PFSK-1 (cell line): ENCODE measurements around the gene GMIP.

ENCODE experiments used
- FOXP2 ChIP-seq: optimal IDR thresholded peaks from 2 replicates; pipeline ENCODE3; 2011; ENCODE audit warnings: borderline replicate concordance, control low read depth, inconsistent platforms; ENCODE audit not compliant: insufficient read depth; ENCODE audit errors: extremely low read length, extremely low read depth
- POLR2AphosphoS5 ChIP-seq: IDR thresholded peaks from 2 replicates; pipeline ENCODE4 v1.6.1; 2012; ENCODE audit warnings: low read depth, mild to moderate bottlenecking, control low read depth, low read length, moderate library complexity
- REST ChIP-seq, 2 experiments: IDR thresholded peaks; 2 replicates each; pipeline versions ENCODE4 v1.6.1 to v1.8.0; 2011 to 2012; ENCODE audit warnings: low read depth in 2 of 2, low read length in 2 of 2, control low read depth in 1 of 2, inconsistent platforms in 1 of 2, mild to moderate bottlenecking in 1 of 2, moderate library complexity in 1 of 2; ENCODE audit not compliant: insufficient read depth in 1 of 2
- SIN3A ChIP-seq: IDR thresholded peaks from 2 replicates; pipeline ENCODE4 v1.6.1; 2012; ENCODE audit warnings: mild to moderate bottlenecking, low read length, moderate library complexity, borderline replicate concordance; ENCODE audit not compliant: insufficient read depth
- TAF1 ChIP-seq: IDR thresholded peaks from 2 replicates; pipeline ENCODE4 v1.6.1; 2012; ENCODE audit warnings: low read length, control low read depth, borderline replicate concordance; ENCODE audit not compliant: insufficient read depth

GMIP gene

GRCh38 chr19:19624032-19624570 lies 19.4 kb downstream of the GMIP start:
- no peak for TF ChIP-seq SIN3A
- TF ChIP-seq POLR2AphosphoS5, result no peak
- no peak for TF ChIP-seq REST (IDR thresholded peaks at IDR 0.05; ENCODE audit: insufficient read depth in 1 of 2, low read depth in 2 of 2, low read length in 2 of 2)
- TF ChIP-seq TAF1, result no peak
- TF ChIP-seq FOXP2, result no peak

GRCh38 chr19:19623383-19623782 lies 20.1 kb downstream of the GMIP start:
- no peak for TF ChIP-seq FOXP2
- TF ChIP-seq REST (IDR thresholded peaks at IDR 0.05; ENCODE audit: insufficient read depth in 1 of 2, low read depth in 2 of 2, low read length in 2 of 2), result no peak
- TF ChIP-seq POLR2AphosphoS5, result no peak
- no peak for TF ChIP-seq SIN3A
- TF ChIP-seq TAF1, result no peak

- no peak for TF ChIP-seq SIN3A
- TF ChIP-seq REST (IDR thresholded peaks at IDR 0.05; ENCODE audit: insufficient read depth in 1 of 2, low read depth in 2 of 2, low read length in 2 of 2), result no peak
Observed at GRCh38 chr19:19619849-19620210, 23.6 kb downstream of the GMIP start.

GRCh38 chr19:19619181-19619848 lies 24.1 kb downstream of the GMIP start:
- TF ChIP-seq SIN3A, result no peak
- TF ChIP-seq REST (IDR thresholded peaks at IDR 0.05; ENCODE audit: insufficient read depth in 1 of 2, low read depth in 2 of 2, low read length in 2 of 2), result no peak
- no peak for TF ChIP-seq POLR2AphosphoS5
- TF ChIP-seq TAF1, result no peak
- TF ChIP-seq FOXP2, result no peak
